SKM-1 (cell line): ENCODE results near the gene KCNJ9.
"Not testable (repeated sequence)": the region's sequence is repeated elsewhere in the genome, so short reads cannot be mapped to it uniquely, and the experiment has no call there.

Source experiments
- DNase-seq: peaks from one replicate; lab custom pipeline; 2025; ENCODE audit not compliant: unreplicated experiment; lab: John Stamatoyannopoulos, UW

KCNJ9 gene

GRCh38 chr1:160124705-160125478 is 43.6 kb downstream of the KCNJ9 start:
- no peak for DNase-seq

DNA sequence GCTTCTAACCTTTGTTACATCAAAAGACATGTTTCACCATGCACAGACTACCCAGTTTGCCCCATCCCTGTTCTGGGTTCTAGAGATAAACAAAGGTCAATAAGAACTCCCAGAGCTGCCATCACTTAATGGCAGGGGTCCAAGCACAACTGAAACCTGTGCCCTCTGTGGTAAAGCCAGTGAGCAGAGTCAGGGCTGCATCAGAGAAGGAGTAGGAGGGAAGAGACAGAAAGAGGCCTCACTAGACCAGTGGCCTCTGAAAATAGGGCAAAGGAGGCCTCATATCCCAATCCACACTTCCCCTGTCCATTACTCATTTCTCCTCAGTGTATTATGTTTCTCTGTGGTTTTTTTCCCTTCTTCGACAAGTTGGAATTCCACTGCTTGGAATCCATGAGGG is 44.4 kb downstream of the KCNJ9 start:
- DNase-seq, result no peak

GRCh38 chr1:160126342-160126741 is 45.0 kb downstream of the KCNJ9 start:
- DNase-seq, result not testable (repeated sequence)

DNA sequence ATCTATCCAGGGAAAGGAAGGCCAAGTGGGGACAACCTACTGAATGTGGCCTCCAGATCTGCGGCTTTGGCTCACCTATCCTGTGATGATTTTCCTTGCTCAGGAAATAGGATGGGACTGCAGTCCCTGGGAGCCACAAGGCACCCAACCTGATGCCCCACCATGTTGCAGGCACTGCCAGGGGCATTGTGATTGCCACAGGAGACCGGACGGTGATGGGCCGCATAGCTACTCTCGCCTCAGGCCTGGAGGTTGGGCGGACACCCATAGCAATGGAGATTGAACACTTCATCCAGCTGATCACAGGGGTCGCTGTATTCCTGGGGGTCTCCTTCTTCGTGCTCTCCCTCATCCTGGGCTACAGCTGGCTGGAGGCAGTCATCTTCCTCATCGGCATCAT is 46.0 kb downstream of the KCNJ9 start:
- no peak for DNase-seq

- no peak for DNase-seq
Measured at GRCh38 chr1:160127865-160128523, 46.7 kb downstream of the KCNJ9 start.

DNA sequence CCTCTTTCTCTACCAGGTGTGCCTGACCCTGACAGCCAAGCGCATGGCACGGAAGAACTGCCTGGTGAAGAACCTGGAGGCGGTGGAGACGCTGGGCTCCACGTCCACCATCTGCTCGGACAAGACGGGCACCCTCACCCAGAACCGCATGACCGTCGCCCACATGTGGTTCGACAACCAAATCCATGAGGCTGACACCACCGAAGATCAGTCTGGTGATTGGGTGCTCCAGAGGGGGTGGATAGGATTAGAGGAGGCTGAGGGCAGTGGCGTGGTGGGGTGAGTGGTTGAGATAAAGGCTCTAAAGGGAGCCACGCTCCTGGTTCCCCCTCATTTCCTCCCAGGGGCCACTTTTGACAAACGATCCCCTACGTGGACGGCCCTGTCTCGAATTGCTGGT is 47.3 kb downstream of the KCNJ9 start:
- no peak for DNase-seq

- no peak for DNase-seq
Measured at GRCh38 chr1:160129046-160129445, 47.7 kb downstream of the KCNJ9 start.

- no peak for DNase-seq
Measured at GRCh38 chr1:160129558-160129957, 48.2 kb downstream of the KCNJ9 start.

GRCh38 chr1:160129966-160130365 is 48.6 kb downstream of the KCNJ9 start:
- DNase-seq, result no peak

GRCh38 chr1:160130486-160130885 is 49.1 kb downstream of the KCNJ9 start:
- no peak for DNase-seq

DNA sequence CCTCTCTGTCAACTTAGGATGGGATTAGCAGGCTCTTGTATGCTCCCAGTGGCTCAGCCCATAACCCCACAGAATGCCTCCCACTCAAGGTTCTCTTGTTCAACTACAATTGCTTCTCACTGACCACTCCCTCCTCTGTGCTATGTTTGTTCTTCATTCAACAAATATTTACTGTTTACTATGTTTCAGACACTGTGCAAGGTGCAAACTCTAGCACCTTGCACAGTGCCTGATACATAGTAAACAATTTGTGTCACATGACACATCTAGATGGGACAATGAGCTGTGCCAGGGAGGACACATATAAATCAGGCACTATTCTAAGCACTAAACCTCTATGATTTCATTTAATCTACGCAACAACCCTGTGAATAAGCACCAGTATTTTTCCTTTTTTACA is 49.6 kb downstream of the KCNJ9 start:
- no peak for DNase-seq

- no peak for DNase-seq
Measured at GRCh38 chr1:160131803-160132565, 50.6 kb downstream of the KCNJ9 start.

DNA sequence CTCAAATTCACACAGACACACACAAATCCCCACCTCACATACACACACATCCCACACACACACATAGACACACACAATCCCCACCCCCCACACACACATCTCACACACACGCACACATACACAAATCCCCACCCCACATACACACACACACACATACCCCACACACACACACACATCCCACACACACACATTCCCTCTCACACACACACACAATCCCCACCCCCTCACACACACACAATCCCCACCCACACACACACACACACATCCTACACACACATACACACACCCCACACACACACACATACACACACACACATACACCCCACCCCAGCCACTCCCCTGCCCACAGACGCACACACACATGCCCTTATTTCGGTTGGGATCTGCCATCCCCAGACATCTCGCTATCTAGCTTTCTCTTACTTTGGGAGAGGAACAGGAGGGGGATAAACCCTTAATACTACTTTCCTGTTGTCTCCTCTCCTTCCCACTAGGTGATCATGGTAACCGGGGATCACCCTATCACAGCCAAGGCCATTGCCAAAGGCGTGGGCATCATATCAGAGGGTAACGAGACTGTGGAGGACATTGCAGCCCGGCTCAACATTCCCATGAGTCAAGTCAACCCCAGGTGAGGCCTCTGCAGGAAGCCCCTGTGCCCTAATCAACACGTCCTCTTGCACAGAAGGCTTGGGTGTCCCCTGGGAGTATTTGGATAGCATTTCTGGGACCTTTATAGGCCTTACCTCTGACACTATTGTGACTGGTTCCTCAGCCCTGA is 52.8 kb downstream of the KCNJ9 start:
- no peak for DNase-seq

DNA sequence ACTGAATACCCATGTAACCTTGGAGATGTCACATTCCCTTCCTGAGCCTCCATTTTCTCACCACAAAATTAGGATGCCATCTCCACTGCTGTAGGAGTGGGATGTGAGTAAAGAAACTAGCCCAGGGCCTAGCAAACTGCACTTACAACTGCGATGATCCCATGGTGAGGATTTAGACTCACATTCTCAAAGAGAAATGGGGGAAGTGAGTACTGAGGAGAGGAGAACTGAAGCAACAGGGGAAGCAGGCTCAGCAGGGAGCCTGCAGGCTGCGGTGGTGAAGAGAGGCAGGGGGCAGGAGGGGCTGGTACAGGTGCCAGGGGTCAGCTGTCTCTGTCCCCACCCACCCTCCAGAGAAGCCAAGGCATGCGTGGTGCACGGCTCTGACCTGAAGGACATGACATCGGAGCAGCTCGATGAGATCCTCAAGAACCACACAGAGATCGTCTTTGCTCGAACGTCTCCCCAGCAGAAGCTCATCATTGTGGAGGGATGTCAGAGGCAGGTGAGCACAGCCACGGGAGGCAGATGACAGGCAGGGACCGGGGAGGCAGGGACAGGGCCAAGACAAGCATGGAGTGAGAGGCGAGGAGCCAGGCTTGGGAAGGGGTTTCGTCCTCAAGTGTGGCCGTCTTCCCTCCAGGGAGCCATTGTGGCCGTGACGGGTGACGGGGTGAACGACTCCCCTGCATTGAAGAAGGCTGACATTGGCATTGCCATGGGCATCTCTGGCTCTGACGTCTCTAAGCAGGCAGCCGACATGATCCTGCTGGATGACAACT is 53.6 kb downstream of the KCNJ9 start:
- DNase-seq, result no peak

GRCh38 chr1:160136121-160136925 is 55.0 kb downstream of the KCNJ9 start:
- no peak for DNase-seq

GRCh38 chr1:160136926-160137200 is 55.5 kb downstream of the KCNJ9 start:
- no peak for DNase-seq

- no peak for DNase-seq
Measured at GRCh38 chr1:160137216-160137862, 56.0 kb downstream of the KCNJ9 start.

DNA sequence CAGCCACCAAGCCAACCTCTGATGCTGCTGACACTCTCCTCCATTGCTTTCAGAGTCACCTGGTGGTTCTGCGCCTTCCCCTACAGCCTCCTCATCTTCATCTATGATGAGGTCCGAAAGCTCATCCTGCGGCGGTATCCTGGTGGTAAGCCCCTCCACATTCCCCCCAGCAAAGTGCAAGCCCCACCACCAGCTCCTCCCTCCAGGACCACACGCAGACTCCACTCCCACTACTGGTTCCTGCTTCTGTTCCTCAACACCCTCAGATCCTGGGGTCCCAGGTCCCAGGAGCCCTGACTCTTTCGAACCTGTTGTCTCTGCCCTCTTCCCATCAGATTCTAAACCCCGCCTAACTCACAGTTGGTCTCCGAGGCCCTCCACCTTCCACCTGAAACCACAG is 58.5 kb downstream of the KCNJ9 start:
- no peak for DNase-seq
